ENCODE data around the gene PRIMPOL.
"Not testable (repeated sequence)": the region's sequence is repeated elsewhere in the genome, so short reads cannot be mapped to it uniquely, and the experiment has no call there.

The PRIMPOL gene, protein sequence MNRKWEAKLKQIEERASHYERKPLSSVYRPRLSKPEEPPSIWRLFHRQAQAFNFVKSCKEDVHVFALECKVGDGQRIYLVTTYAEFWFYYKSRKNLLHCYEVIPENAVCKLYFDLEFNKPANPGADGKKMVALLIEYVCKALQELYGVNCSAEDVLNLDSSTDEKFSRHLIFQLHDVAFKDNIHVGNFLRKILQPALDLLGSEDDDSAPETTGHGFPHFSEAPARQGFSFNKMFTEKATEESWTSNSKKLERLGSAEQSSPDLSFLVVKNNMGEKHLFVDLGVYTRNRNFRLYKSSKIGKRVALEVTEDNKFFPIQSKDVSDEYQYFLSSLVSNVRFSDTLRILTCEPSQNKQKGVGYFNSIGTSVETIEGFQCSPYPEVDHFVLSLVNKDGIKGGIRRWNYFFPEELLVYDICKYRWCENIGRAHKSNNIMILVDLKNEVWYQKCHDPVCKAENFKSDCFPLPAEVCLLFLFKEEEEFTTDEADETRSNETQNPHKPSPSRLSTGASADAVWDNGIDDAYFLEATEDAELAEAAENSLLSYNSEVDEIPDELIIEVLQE

DNA sequence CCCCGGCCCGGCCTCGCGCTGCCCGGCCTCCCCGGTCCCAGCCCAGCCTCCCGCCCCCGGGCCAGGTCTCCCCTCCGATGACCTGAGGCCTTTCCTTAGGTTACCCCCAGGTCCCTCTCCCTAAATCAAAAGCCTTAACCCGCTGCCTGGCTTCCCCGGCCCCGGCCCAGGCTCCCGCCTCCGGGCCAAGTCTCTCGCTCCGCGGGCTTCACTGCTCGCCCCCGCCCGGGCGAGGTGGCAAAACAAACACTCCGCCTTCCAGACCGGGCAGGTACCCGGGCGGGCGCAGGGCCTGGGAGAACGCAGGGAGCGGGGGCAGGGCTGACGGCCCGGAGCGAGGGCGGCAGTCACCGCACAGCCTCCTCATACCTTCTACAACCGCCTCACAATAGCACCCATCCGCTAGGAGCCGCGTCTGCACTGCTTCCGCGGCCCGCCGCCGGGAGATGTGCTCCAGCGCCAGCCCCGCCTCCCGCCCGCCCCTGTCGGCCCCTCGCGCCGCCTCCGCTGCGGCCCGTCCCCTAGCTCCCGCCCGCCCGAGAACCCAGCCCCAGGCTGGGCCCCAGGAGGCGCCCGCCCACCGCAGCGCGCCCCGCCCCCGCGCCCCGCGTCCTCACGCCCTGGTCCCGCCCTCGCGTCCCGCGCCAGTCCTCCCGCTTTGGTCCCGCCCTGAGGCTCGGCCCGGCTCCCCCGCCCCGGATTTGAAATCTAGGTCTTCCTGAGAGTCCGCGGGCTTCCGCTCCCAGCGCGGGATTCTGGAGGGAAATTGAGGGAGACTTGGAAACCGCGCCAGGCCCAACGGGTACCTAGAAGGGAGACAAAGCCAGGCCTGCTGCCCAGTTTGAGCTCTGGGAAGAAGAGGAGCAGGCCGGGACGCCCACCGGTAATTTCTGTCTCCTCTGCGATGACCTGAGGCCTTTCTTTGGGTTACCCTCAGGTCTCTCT lies at the start of gene PRIMPOL, which contains the start of gene CASP3:
PRIMPOL (plus strand) TSS at position 713 of the 945 bp plus-strand sequence. CDS start 7,403 bp downstream, outside the sequence.
CASP3 (minus strand) TSS at position 422 of the 945 bp plus-strand sequence. CDS start 10,994 bp downstream, outside the sequence.
- peak; percentile 92 for DNase-seq

DNA sequence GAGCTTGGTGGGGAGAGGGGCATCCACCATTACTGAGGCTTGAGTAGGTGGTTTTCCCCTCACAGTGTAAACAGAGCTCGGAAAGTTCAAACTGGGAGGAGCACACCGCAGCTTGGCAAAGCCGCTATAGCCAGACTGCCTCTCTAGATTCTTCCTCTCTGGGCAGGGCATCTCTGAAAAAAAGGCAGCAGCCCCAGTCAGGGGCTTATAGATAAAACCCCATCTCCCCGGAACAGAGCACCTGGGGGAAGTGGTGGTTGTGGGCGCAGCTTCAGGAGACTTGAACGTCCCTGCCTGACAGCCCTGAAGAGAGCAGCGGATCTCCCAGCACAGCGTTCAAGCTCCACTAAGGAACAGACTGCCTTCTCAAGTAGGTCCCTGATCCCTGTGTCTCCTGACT lies 48.6 kb upstream of the PRIMPOL start:
- DNase-seq, result not testable (repeated sequence)

DNA sequence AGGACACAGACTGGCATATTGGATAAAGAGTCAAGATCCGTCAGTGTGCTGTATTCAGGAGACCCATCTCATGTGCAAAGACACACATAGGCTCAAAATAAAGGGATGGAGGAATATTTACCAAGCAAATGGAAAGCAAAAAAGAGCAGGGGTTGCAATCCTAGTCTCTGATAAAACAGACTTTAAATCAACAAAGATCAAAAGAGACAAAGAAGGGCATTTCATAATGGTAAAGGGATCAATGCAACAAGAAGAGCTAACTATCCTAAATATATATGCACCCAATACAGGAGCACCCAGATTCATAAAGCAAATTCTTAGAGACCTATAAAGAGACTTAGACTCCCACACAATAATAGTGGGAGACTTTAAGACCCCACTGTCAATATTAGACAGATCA lies 46.7 kb upstream of the PRIMPOL start:
- not testable (repeated sequence) for DNase-seq

DNA sequence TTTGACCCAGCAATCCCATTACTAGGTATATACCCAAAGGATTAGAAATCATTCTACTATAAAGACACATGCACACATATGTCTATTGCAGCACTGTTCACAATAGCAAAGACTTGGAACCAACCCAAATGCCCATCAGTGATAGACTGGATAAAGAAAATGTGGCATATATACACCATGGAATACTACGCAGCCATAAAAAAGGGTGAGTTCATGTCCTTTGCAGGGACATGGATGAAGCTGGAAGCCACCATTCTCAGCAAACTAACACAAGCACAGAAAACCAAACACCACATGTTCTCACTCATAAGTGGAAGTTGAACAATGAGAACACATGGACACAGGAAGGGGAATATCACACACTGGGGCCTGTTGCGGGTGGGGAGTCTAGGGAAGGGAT lies 42.1 kb upstream of the PRIMPOL start:
- not testable (repeated sequence) for DNase-seq

DNA sequence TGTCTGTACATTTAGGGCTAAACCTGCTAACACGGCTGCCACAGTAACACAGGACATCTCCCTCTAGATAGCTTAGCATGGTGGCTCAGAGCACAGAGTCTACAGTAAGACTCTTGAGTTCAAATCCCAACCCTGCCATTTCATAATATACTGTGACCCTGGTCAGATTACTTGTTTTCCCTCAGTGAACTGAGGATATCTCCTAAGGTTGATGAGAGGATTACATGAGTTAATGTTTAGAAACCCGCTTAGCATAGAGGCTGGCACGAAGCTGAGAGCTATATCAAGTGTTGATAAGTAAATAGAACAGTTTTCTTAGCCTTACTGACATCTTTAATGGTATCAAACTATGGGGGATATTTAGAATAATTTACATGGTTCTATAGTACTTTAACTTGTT lies 37.5 kb upstream of the PRIMPOL start:
- no peak for DNase-seq

DNA sequence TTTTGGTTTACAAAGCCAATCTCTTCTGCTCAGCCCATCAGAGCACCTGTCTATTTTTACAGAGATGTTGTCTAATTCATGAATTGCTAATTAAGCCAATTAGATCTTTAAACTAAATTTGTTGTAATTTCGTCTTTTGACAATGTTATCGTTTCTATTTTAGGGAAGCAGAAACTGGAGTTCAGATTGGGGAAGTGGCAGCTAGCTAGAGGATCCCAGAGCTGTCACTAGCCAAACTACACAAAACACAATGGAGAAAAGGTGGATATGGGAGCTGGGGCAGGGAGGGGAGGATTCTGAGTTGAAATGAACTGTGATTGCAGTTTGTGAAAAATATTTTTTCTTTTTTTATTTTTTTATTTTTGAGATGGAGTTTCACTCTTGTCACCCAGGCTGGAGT lies 36.1 kb upstream of the PRIMPOL start:
- DNase-seq, result no peak

DNA sequence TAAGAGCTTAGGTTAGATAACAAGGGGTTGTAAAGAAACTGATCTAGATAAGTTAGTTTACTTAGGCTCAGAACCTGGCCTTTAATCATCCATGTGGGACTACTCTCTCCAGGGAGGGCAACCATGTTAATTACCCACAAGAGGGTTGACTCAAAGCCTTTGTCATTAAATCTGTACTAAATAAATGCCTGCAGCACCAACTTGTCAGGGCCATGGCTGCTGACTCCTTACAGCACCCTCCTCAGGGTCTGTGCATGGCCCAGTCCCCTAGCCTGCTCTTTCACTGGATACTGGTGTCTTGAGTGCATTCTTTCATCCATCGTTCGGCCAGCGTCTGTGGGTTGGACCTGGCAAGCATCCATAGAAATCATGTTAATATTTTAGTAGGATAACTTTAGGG lies 35.0 kb upstream of the PRIMPOL start:
- DNase-seq, result no peak

DNA sequence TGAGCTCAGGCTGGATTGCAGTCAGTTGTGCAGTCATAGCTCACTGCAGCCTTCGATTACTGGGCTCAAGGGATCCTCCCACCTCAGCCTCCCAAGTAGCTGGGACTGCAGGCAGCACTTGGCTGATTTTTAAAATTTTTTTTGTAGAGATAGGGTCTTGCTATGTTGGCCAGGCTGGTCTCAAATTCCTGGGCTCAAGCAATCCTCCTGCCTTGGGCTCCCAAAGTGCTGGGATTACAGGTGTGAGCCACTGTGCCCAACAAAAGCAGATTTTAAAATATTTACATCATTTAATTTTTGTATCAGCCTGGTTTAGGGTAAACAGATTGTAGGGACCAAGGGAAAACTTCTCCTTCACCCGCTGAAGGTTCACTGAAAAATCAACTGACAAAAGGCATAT lies 33.4 kb upstream of the PRIMPOL start:
- DNase-seq, result not testable (repeated sequence)

DNA sequence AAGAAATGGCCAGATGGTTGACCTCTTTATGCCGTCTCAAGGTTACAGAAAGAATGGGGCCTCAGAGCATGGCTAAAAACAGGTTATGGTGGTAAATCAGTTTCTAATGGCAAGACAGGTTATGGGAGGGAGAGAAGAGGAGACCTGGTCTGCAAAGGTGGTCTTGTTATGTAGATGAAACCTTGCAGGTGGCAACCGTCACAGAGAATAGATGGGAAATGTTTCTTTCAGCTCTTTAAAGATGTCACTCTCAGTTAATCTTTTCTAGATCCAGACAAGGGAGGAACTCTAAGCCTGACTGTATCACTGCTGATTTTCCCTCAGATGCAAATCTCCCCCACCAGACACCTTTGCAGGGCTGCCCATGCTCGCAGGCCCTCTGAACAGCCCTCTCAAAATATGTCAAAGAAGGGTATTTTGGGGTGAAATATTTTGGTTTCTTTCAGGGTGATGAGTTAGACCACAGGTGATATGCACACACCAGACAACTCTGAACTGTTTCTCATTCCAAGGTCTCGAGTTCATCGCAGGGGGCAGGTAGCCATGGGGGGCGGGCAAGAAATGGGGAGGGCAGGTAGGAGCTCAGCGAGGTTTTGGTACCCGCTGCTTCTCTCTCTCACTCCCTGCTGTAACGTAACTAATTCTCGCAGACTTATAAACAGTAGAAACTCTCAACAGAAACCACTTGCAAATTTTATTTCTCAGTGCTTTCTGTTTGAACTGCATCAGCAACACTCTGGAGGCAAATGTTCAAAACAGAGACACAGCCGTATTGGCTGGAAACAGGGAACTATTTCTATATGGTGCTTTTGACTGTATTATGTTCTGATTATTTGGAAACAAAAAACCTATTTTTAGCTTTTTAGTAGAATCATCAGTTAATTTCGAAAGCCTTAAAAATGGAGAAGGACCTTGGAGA lies 32.6 kb upstream of the PRIMPOL start:
- DNase-seq, result no peak

DNA sequence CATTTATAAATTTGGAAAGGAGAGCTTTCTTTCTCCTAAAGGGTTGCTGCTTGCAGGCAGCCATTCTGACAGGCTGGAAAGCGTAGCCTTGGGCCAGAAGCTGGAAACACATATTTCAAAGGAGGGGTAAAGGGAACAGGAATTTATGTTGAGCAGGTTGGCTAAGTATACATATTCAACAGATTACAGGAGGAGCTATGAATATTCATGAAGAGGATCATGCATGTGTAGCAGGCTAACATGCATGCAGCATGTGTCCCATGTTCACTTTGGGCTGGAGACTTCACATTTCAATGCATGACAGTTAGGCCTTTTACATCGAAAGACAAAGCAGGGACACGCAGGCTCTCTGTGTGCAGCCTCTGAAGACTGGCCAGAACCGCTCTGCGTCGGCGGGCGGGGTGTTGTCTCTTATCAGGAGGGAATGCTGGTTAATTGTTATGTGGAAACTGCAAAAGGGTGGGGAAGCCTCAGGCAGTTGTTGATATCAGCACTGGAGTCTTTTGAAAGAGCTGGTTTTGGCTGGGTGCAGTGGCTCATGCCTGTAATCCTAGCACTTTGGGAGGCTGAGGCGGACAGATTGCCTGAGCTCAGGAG lies 31.8 kb upstream of the PRIMPOL start:
- no peak for DNase-seq

DNA sequence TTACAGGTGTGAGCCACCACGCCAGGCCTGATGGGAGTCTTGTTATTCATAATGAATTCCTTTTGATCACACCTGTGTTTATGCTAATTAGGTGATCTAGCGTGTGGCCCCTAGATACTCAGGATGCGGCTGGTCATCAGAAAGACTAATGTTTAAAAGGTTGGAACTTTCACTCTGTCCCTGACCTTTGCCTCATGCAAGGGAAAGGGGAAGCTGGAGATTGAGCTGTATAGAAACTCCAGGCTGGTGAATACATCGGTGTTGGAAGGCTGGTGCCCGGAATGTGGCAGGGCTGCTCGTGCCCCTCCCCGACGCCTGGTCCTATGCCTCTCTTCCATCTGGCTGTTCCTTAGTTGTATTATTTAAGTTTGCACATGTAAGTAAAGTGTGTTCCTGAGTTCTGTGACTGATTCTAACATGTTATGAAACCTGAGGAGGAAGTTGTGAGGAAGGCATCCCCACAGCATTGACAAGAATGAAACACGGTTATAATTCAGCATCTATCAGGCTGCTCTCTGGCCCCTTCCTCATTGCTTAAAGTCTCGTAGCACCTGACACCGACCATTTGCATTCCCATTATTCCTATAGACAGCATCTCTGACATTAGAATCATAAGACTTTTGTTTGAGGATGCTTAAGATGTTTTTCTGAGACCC lies 29.2 kb upstream of the PRIMPOL start:
- DNase-seq, result no peak

DNA sequence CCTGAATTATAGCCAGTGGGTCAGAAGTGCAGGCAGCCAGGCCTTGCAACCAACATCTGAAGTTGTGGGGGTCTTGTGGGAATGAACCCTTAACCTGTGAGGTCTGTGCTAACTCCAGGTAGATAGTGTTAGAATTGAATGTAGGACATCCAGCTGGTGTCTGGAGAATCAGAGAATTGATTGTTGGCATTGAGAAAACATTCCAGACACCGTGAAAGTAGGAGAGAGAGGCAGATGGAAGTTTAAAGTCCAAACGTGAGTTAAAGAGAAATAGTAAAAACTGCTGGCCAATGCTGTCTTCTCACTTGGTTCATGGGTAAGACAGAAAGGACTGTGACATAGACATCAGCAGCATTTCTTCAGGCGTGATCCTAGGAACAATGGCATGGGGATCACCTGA lies 28.0 kb upstream of the PRIMPOL start:
- no peak for DNase-seq

DNA sequence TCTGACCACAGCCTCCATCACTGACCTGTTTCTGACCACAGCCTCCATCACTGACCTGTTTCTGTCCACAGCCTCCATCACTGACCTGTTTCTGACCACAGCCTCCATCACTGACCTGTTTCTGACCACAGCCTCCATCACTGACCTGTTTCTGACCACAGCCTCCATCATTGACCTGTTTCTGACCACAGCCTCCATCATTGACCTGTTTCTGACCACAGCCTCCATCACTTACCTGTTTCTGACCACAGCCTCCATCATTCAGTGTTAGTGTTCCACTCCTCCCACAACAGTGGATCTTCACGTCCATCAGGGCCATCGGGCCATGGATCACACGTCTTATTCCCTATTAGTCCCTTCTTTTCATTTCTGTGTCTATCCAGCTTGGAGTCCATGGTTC lies 25.0 kb upstream of the PRIMPOL start:
- DNase-seq, result not testable (repeated sequence)

DNA sequence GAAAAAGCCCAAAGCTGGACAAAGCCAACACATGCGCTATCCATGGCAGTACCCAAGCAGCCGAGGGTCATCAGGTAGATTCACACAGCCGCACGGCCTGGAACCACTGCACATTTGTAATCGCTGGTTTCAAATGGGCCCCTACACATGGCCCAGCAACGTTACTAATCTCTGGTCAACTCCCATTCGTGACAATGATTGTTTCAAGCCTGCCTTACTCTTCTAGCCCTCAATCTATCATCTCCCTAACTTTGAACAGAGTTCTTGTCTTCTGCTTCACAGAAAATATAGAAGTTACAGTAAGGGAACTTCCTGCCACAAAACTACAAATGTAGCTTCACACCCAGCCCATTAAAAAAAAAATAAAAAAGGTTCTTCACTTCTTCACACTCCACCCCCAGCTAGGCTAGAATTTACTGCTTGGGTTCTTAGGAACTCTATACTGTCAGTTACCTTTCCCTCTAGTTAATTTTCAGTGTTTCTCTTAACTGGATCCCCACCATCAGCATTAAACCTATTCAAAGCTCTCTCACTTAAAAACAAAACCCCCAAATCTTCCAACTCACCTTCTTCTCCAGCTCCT lies 24.5 kb upstream of the PRIMPOL start:
- DNase-seq, result no peak

DNA sequence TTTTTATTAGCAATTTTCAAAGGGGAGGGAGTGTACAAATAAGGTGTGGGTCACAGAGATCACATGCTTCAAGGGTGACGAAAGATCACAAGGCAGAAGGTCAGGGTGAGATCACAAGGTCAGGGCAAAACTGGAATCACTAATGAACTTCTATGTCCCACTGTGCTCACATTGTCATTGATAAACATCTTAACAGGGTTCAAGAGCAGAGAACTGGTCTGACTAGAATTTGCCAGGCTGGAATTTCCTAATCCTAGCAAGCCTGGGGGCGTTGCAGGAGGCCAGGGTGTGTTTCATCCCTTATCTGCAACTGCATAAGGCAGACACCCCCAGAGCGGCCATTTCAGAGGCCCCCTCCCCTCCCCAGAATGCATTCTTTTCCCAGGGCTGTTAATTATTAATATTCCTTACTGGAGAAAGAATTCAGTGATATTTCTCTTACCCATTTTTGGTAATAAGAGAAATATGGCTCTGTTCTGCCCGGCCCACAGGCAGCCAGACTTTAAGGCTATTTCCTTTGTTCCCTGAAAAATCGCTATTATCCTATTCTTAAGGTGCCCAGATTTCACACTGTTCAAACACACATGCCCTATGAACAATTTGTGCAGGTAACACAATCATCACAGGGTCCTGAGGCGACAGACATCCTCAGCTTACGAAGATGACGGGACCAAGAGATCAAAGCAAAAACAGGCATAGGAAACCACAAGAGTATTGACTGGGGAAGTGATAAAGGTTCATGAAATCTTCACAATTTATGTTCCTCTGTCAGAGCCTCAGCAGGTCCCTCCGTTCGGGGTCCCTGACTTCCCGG lies 23.5 kb upstream of the PRIMPOL start:
- DNase-seq, result not testable (repeated sequence)

DNA sequence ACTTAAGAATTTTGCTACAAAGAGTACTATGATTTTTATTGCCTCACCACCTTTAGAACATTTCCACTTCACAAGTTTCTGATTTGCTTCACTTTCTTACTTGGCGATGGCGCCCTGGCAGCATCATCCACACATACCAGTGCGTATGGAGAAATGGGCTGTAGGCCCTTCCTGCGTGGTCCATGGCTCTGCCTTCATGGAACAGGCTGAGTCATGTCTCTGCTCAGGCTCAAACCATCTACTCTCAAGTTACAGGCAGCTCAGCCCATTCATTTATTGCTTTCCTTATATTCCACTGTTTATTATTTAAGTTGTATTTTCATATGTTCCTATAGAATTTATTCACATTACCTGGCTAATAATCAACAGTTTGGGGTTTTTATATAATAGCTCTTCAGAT lies 21.4 kb upstream of the PRIMPOL start:
- DNase-seq, result no peak

DNA sequence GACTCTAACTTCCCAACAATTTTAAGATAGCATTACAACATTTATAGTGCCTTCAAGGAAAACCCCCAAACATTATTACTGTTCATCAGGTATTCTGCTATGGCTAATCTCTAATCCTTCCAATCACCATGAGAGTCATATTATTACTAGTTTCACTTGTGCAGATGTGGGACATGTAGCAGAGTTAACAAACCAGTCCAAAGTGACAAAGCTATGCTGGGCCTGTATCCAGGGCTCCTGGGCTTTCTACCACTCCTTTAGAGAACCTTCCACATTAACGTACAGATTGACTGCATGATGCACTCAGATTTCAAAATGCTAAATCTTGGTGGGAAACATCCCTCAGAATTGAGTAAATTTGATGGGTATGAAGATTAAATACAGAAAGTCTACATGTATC lies 16.7 kb upstream of the PRIMPOL start:
- no peak for DNase-seq

DNA sequence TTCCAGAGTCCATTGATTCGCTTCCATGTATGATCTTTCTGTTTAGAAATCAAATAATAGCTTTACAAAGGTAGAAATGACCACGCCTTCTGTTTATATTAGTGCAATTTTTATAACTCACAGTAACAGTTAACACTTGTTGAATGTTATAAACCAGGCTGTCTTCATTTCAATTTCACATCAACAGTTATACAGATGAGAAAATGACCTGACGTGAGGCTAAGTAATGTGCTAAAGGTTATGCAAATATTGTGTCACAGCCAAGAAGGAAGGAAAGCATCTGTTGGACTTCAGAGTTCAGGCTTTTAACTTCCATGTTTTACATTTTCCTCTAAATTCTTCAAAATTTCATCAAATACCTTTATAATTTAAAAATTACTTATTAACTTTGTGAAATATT lies 14.2 kb upstream of the PRIMPOL start:
- DNase-seq, result no peak

DNA sequence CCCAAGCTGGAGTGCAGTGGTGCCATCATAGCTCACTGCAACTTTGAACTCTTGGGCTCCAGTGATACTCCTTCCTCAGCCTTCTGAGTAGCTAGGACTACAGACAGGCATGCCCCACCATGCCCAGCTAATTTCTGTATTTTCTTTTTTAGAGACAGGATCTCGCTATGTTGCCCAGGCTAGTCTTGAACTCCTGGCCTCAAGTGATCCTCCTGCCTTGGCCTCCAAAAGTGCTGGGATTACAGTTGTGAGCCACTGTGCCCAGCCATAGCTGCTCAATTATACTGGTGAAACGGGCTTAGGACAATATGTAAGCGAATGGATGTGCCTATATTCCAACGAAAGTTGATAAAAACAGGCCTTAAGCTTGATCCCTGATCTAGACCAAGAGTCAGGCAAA lies 13.4 kb upstream of the PRIMPOL start:
- no peak for DNase-seq

DNA sequence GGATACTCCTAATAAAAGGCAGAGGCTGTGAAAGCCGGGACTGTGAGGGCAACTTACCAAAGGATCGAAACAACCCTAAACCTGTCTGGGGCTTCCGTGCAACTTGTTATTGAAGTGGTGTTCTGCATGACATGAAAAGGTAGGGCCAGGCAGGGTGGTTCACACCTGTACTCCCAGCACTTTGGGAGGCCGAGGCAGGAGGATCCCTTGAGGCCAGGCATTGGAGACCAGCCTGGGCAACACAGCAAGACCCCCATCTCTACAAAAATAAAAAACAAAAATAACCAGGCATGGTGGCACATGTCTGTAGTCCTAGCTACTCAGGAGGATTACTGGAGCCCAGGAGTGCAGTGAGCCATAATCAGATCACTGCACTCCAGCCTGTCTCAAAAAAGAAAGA lies 12.6 kb upstream of the PRIMPOL start:
- no peak for DNase-seq
